HepG2 (cell line): ENCODE measurements around the gene CSRNP3. TPM values are rescaled to one million over a fixed set of nuclear protein-coding genes. Genes with fewer than 3 reads are reported as not detected.

ENCODE experiments used
- ATAC-seq: fragments of 200-7000 bp; cut with Tn5 transposase; 3 replicates; pipeline ENCODE4 v1.9.1; 2020; ENCODE audit warnings: mild to moderate bottlenecking, moderate library complexity
- BruUV-seq: library from RNA; stranded (reverse); fragments of 400-500 nt; replicated peaks from 2 replicates; lab custom pipeline; 2021; lab: Mats Ljungman, UMichigan
- CTCF ChIA-PET: fragments of 300-600 bp; formaldehyde crosslinking; extraction: SDS; loops from one replicate; lab custom pipeline; 2021; ENCODE audit warnings: low total read pairs, inconsistent platforms, low intra/inter-chr PET ratio; lab: Yijun Ruan, JAX
- POLR2A ChIA-PET: fragments of 350-600 bp; sonication (Branson Sonifier 250); formaldehyde crosslinking; loops from one replicate; lab custom pipeline; 2020; ENCODE audit warnings: antibody characterized with exemption, inconsistent platforms; lab: Yijun Ruan, JAX
- DNase-seq: peaks from one replicate; pipeline ENCODE4 v3.0.0-alpha.2; 2015; ENCODE audit warnings: low spot score
- FAIRE-seq: peaks from 3 replicates; lab custom pipeline; 2011; peaks lifted over from hg19 to GRCh38; lab: Jason Lieb, UNC
- H2AFZ ChIP-seq: one replicate; pipeline ENCODE4 v1.6.1; 2011; ENCODE audit warnings: low read length, inconsistent platforms
- H3K27ac ChIP-seq: fragments of 300-600 bp; 3 replicates; pipeline ENCODE4 v1.8.0; 2011; ENCODE audit warnings: mixed run types, mild to moderate bottlenecking, mixed read lengths, low read length, inconsistent platforms; ENCODE audit not compliant: insufficient read depth; ENCODE audit errors: extremely low read length
- H3K27me3 ChIP-seq, 2 experiments: fragments of 200-600 bp in 1 of 2; 2 replicates in 1 of 2; 3 replicates in 1 of 2; pipeline versions ENCODE4 v1.6.0 to v1.8.0; 2011; ENCODE audit warnings: low read length in 2 of 2, mild to moderate bottlenecking in 2 of 2, moderate library complexity in 2 of 2, inconsistent platforms in 1 of 2; ENCODE audit not compliant: insufficient read depth in 2 of 2, control insufficient read depth in 1 of 2
- H3K36me3 ChIP-seq, 2 experiments: fragments of 200-600 bp in 1 of 2; replicated peaks in 1 of 2; 2 replicates in 1 of 2; 3 replicates in 1 of 2; pipeline versions ENCODE4 v1.5.1 to v1.8.0; 2011; ENCODE audit warnings: low read length in 2 of 2, inconsistent platforms in 1 of 2; ENCODE audit not compliant: insufficient read depth in 2 of 2, control insufficient read depth in 1 of 2
- H3K4me1 ChIP-seq: 2 replicates; pipeline ENCODE4 v1.5.1; 2012; ENCODE audit warnings: low read length, inconsistent platforms; ENCODE audit not compliant: insufficient read depth
- H3K4me2 ChIP-seq: 2 replicates; pipeline ENCODE4 v1.6.0; 2011; ENCODE audit warnings: low read depth, low read length, inconsistent platforms
- H3K4me3 ChIP-seq, 3 experiments: fragments of 200-600 bp in 1 of 3; sonication (generic), shearing (Covaris generic) in 1 of 3; replicated peaks in 1 of 3; 2 replicates each; pipeline ENCODE4 v1.5.1; 2011 to 2016; ENCODE audit warnings: low read length in 3 of 3, inconsistent platforms in 2 of 3, low read depth in 2 of 3, mild to moderate bottlenecking in 2 of 3, control low read depth in 1 of 3, mixed read lengths in 1 of 3; ENCODE audit not compliant: insufficient read depth in 1 of 3
- H3K79me2 ChIP-seq: one replicate; pipeline ENCODE4 v1.6.1; 2011; ENCODE audit warnings: low read length, inconsistent platforms; ENCODE audit not compliant: insufficient read depth
- H3K9ac ChIP-seq: 2 replicates; pipeline ENCODE4 v1.6.0; 2011; ENCODE audit warnings: mild to moderate bottlenecking, low read depth, low read length, inconsistent platforms; ENCODE audit not compliant: insufficient read depth
- H3K9me3 ChIP-seq: 2 replicates; pipeline ENCODE4 v1.5.1; 2012; ENCODE audit warnings: mild to moderate bottlenecking, low read length
- H4K20me1 ChIP-seq: 2 replicates; pipeline ENCODE4 v1.6.0; 2011; ENCODE audit warnings: inconsistent platforms, mild to moderate bottlenecking, low read length, moderate library complexity; ENCODE audit not compliant: insufficient read depth
- DNMT3B ChIP-seq: conservative IDR thresholded peaks from 2 replicates; pipeline ENCODE4 v1.6.1; 2016; ENCODE audit warnings: missing biosample characterization, control low read depth
- MLLT10 ChIP-seq: sonication (generic); formaldehyde crosslinking; IDR thresholded peaks from 2 replicates; pipeline ENCODE4 v1.4.0; 2020; ENCODE audit warnings: missing genetic modification reagents
- NFE2 ChIP-seq: sonication (generic); formaldehyde crosslinking; IDR thresholded peaks from 2 replicates; pipeline ENCODE4 v1.4.0; 2020; ENCODE audit warnings: missing genetic modification reagents
- PCBP1 ChIP-seq: fragments of 200-400 bp; formaldehyde crosslinking; IDR thresholded peaks from 2 replicates; pipeline ENCODE4 v1.6.1; 2017; ENCODE audit warnings: mild to moderate bottlenecking, low read depth, low read length, borderline replicate concordance
- SNRNP70 ChIP-seq: fragments of 200-400 bp; formaldehyde crosslinking; IDR thresholded peaks from 2 replicates; pipeline ENCODE4 v1.6.1; 2017; ENCODE audit warnings: mild to moderate bottlenecking, low read depth, low read length, moderate library complexity
- U2AF1 ChIP-seq: fragments of 200-400 bp; formaldehyde crosslinking; optimal IDR thresholded peaks from 2 replicates; pipeline ENCODE3; 2017; ENCODE audit warnings: mild to moderate bottlenecking, low read depth, low read length
- ZNF121 ChIP-seq: sonication (generic); formaldehyde crosslinking; IDR thresholded peaks from 2 replicates; pipeline ENCODE4 v1.5.0; 2020; ENCODE audit warnings: mild to moderate bottlenecking, missing genetic modification reagents
- ZNF607 ChIP-seq: sonication (generic); formaldehyde crosslinking; IDR thresholded peaks from 2 replicates; pipeline ENCODE4 v1.5.1; 2020; ENCODE audit warnings: missing genetic modification reagents, mild to moderate bottlenecking, borderline replicate concordance
- in situ Hi-C: cut with HindIII; loops from 2 replicates; pipeline ENCODE4 v1.10.0; 2017; ENCODE audit warnings: low pct_unique_long_range_greater_than_20kb; ENCODE audit not compliant: extremely low pct_ligation_motif_present
- intact Hi-C: fragments of 100-400 bp; cut with micrococcal nuclease; formaldehyde crosslinking; loops from one replicate; pipeline ENCODE4 v1.10.0; 2022; ENCODE audit not compliant: unreplicated experiment
- polyA plus RNA-seq, 8 experiments: library from polyadenylated mRNA; depleted of rRNA in 3 of 8; stranded (reverse) in 7 of 8; unstranded in 1 of 8; fragments of >200 nt; fragmentation: Illumina TruSeq in 4 of 8; extraction: Trizol in 4 of 8; gene quantifications; 2 replicates each; pipeline versions ENCODE4 v1.2.1 to v1.2.3, GENCODE V29; 2011 to 2016; ENCODE audit warnings: low read depth in 4 of 8, missing spikeins in 1 of 8, mixed read lengths in 1 of 8; ENCODE audit not compliant: insufficient read depth in 1 of 8
- total RNA-seq, 5 experiments: library from RNA; depleted of rRNA; stranded (reverse); fragments of >200 nt; fragmentation: Illumina TruSeq; extraction: Trizol; gene quantifications; 2 replicates each; pipeline ENCODE4 v1.2.3, GENCODE V29; 2016; ENCODE audit warnings: low read depth in 1 of 5
- TF ChIP-seq, protein P1 (sequence below): sonication (generic); formaldehyde crosslinking; IDR thresholded peaks from 2 replicates; pipeline ENCODE4 v1.5.0; 2020; ENCODE audit warnings: missing genetic modification reagents
- TF ChIP-seq, protein P2 (sequence below): sonication (generic); formaldehyde crosslinking; conservative IDR thresholded peaks from 2 replicates; pipeline ENCODE4 v1.4.0; 2020; ENCODE audit warnings: missing genetic modification reagents
- TF ChIP-seq, protein P3 (sequence below): sonication (generic); formaldehyde crosslinking; IDR thresholded peaks from 2 replicates; pipeline ENCODE4 v1.4.0; 2020; ENCODE audit warnings: mild to moderate bottlenecking, low read depth, missing genetic modification reagents
- TF ChIP-seq, protein P4 (sequence below): sonication (generic); formaldehyde crosslinking; IDR thresholded peaks from 2 replicates; pipeline ENCODE4 v1.8.1; 2023; ENCODE audit warnings: mild to moderate bottlenecking, inconsistent platforms, moderate library complexity, missing genetic modification reagents, borderline replicate concordance
- TF ChIP-seq, protein P5 (sequence below): sonication (generic); formaldehyde crosslinking; IDR thresholded peaks from 2 replicates; pipeline ENCODE4 v1.5.1; 2020; ENCODE audit warnings: mild to moderate bottlenecking, missing genetic modification reagents, moderate library complexity
- TF ChIP-seq, protein P6 (sequence below): sonication (generic); formaldehyde crosslinking; IDR thresholded peaks from 2 replicates; pipeline ENCODE4 v1.4.0; 2020; ENCODE audit warnings: missing genetic modification reagents

Gene CSRNP3
- total and polyA plus RNA-seq, 2 of the 13 experiments (the other 11 are each of a cell fraction or from before 2014, with no cell fraction given), result not detected

DNA sequence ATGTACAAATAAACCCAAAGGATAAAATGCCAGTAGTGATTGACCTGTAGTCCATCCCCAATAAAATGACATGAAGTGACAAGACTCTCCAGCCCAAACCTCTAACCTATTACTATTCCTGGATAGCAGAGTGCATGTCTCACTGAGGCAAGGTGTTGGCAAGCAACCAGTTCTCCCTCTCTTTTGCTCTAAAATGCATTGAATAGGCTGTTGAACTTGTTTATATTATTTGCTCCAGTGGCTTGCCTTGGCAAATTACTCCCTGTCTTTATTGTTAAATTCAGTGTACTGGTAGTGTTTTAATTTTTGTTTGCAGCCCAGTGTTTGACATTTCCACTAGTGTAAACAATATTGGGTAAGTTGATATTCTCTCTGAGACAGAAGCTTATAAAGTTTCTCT, 70.5 kb downstream of the CSRNP3 start:
- intact Hi-C loops, result no loop called here
- no peak for ATAC-seq
- TF ChIP-seq, protein P1, sequence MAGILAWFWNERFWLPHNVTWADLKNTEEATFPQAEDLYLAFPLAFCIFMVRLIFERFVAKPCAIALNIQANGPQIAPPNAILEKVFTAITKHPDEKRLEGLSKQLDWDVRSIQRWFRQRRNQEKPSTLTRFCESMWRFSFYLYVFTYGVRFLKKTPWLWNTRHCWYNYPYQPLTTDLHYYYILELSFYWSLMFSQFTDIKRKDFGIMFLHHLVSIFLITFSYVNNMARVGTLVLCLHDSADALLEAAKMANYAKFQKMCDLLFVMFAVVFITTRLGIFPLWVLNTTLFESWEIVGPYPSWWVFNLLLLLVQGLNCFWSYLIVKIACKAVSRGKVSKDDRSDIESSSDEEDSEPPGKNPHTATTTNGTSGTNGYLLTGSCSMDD (CRISPR knock-in tag), result no peak
- TF ChIP-seq, protein P2, sequence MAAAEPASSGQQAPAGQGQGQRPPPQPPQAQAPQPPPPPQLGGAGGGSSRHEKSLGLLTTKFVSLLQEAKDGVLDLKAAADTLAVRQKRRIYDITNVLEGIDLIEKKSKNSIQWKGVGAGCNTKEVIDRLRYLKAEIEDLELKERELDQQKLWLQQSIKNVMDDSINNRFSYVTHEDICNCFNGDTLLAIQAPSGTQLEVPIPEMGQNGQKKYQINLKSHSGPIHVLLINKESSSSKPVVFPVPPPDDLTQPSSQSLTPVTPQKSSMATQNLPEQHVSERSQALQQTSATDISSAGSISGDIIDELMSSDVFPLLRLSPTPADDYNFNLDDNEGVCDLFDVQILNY (CRISPR knock-in tag), result no peak
- TF ChIP-seq SNRNP70, result no peak
- TF ChIP-seq, protein P3, sequence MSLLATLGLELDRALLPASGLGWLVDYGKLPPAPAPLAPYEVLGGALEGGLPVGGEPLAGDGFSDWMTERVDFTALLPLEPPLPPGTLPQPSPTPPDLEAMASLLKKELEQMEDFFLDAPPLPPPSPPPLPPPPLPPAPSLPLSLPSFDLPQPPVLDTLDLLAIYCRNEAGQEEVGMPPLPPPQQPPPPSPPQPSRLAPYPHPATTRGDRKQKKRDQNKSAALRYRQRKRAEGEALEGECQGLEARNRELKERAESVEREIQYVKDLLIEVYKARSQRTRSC (CRISPR knock-in tag), result no peak
- TF ChIP-seq, protein P4, sequence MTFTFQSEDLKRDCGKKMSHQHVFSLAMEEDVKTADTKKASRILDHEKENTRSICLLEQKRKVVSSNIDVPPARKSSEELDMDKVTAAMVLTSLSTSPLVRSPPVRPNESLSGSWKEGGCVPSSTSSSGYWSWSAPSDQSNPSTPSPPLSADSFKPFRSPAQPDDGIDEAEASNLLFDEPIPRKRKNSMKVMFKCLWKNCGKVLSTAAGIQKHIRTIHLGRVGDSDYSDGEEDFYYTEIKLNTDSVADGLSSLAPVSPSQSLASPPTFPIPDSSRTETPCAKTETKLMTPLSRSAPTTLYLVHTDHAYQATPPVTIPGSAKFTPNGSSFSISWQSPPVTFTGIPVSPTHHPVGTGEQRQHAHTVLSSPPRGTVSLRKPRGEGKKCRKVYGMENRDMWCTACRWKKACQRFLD, result no peak
- TF ChIP-seq DNMT3B (CRISPR knock-in tag), result no peak
- no peak for TF ChIP-seq NFE2
- no peak for TF ChIP-seq PCBP1
- TF ChIP-seq ZNF121 (CRISPR knock-in tag), result no peak
- TF ChIP-seq, protein P5, sequence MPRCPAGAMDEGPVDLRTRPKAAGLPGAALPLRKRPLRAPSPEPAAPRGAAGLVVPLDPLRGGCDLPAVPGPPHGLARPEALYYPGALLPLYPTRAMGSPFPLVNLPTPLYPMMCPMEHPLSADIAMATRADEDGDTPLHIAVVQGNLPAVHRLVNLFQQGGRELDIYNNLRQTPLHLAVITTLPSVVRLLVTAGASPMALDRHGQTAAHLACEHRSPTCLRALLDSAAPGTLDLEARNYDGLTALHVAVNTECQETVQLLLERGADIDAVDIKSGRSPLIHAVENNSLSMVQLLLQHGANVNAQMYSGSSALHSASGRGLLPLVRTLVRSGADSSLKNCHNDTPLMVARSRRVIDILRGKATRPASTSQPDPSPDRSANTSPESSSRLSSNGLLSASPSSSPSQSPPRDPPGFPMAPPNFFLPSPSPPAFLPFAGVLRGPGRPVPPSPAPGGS (CRISPR knock-in tag), result no peak
- TF ChIP-seq, protein P6, sequence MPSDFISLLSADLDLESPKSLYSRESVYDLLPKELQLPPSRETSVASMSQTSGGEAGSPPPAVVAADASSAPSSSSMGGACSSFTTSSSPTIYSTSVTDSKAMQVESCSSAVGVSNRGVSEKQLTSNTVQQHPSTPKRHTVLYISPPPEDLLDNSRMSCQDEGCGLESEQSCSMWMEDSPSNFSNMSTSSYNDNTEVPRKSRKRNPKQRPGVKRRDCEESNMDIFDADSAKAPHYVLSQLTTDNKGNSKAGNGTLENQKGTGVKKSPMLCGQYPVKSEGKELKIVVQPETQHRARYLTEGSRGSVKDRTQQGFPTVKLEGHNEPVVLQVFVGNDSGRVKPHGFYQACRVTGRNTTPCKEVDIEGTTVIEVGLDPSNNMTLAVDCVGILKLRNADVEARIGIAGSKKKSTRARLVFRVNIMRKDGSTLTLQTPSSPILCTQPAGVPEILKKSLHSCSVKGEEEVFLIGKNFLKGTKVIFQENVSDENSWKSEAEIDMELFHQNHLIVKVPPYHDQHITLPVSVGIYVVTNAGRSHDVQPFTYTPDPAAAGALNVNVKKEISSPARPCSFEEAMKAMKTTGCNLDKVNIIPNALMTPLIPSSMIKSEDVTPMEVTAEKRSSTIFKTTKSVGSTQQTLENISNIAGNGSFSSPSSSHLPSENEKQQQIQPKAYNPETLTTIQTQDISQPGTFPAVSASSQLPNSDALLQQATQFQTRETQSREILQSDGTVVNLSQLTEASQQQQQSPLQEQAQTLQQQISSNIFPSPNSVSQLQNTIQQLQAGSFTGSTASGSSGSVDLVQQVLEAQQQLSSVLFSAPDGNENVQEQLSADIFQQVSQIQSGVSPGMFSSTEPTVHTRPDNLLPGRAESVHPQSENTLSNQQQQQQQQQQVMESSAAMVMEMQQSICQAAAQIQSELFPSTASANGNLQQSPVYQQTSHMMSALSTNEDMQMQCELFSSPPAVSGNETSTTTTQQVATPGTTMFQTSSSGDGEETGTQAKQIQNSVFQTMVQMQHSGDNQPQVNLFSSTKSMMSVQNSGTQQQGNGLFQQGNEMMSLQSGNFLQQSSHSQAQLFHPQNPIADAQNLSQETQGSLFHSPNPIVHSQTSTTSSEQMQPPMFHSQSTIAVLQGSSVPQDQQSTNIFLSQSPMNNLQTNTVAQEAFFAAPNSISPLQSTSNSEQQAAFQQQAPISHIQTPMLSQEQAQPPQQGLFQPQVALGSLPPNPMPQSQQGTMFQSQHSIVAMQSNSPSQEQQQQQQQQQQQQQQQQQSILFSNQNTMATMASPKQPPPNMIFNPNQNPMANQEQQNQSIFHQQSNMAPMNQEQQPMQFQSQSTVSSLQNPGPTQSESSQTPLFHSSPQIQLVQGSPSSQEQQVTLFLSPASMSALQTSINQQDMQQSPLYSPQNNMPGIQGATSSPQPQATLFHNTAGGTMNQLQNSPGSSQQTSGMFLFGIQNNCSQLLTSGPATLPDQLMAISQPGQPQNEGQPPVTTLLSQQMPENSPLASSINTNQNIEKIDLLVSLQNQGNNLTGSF, result no peak
- TF ChIP-seq MLLT10 (CRISPR knock-in tag), result no peak
- TF ChIP-seq ZNF607 (CRISPR knock-in tag), result no peak
- TF ChIP-seq U2AF1, result no peak

More for the DNA sequence above, 70.5 kb downstream of the CSRNP3 start:
- H3K9me3 ChIP-seq, result no peaks in the 10 kb centered on the region
- H4K20me1 ChIP-seq, result no peaks in the 10 kb centered on the region
- no peaks in the 10 kb centered on the region for H3K36me3 ChIP-seq
- no peak overlapping the region for H2AFZ ChIP-seq
- no peaks in the 10 kb centered on the region for H3K27me3 ChIP-seq
- BruUV-seq, result no TSS peak
- H3K4me1 ChIP-seq, result no peaks in the 10 kb centered on the region
- FAIRE-seq (no peak), DNase-seq (no peak)
- ChIA-PET CTCF (no interaction called here), POLR2A (no interaction called here)
- no peak overlapping the region for H3K27ac ChIP-seq
- H3K4me2 ChIP-seq, result no peak overlapping the region
- in situ Hi-C loops, result no loop called here
- no peak overlapping the region for H3K9ac ChIP-seq
- no peaks in the 10 kb centered on the region for H3K79me2 ChIP-seq
- H3K4me3 ChIP-seq, result no peak overlapping the region
